GM13977 (cell line): ENCODE results near the gene GNAI2.

ENCODE experiments used
- DNase-seq: peaks from one replicate; pipeline ENCODE4 v3.0.0; 2012; ENCODE audit warnings: low spot score
- CTCF ChIP-seq: IDR thresholded peaks from 2 replicates; pipeline ENCODE4 v1.5.1; 2012; ENCODE audit warnings: mild to moderate bottlenecking, control low read depth; ENCODE audit not compliant: insufficient read depth; ENCODE audit errors: extremely low read depth, missing control alignments
- in situ Hi-C: fragments of 300-500 bp; cut with MboI; formaldehyde crosslinking; loops from one replicate; pipeline ENCODE4 v1.12.0; 2022; ENCODE audit warnings: low sequenced_read_pairs, low pct_unique_long_range_greater_than_20kb, mixed read lengths, inconsistent platforms; ENCODE audit not compliant: unreplicated experiment

GNAI2 gene

GRCh38 chr3:50229490-50229889, 6.5 kb upstream of the GNAI2 start:
- DNase-seq: no peak
- TF ChIP-seq CTCF: no peak
- in situ Hi-C loops: loop anchor here (10.0 kb wide), 1 partner anchor 45 kb away; the partner anchor contains the start of gene LSMEM2

DNA sequence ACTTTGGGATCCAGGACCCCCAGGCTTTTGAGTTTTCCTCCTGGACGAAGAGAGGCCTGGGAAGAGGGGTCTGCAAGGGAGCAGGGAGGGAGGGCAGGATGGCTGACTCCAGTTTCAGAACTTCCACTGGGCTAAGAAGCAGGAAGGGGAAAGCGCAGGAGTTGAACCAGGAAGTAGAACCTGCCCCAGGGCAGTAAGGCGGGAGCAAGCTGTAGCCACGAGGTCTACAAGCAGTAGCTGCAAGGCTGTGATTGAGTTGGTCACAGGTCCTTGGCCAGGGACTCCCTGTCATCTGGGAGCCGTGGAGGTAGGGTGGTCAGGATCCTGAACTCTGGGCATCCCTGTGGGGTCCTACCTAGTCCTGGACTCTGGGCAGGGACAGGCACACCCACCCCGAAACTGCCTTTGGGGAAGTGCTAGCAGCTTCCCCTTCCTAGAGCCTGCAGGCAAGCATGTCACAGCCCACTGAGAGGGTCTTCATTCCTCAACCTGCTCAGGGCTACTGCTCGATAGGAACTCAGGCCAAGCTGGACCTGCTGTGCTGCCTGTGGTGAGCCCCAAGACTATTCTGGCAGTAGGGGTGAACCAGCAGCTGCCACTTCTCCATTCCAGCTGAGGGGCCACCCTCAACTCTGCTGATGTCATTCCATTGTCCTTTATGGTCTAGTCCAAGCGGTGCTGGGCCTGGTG, 5.8 kb upstream of the GNAI2 start:
- in situ Hi-C loops: no loop called here
- no peak for TF ChIP-seq CTCF
- no peak for DNase-seq

- in situ Hi-C loops: no loop called here
These were observed 5.2 kb upstream of the GNAI2 start for GRCh38 chr3:50230794-50231125.

DNA sequence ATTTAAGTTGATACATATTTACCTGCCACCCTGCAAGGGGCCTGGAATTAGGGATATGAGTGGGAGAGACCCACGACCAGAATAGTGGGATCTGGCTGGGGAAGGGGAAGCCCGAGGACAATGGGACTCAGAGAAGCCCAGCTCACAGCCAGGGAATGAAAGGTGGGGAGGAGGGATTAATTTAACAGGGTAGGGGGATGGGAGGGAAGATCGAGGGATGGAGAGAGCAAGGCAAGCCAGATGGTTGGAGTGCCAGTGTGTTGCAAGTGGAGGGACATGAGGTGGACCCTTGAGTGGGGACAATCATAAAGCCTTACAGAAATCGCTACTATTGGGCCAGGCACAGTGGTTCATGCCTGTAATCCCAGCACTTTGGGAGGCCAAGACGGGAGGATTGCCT, 4.4 kb upstream of the GNAI2 start:
- no peak for DNase-seq
- in situ Hi-C loops: no loop called here
- TF ChIP-seq CTCF: no peak

More at GRCh38 chr3:50230794-50231125, 5.2 kb upstream of the GNAI2 start:
- no peak for DNase-seq
- TF ChIP-seq CTCF: no peak

GRCh38 chr3:50232303-50232702, 3.7 kb upstream of the GNAI2 start:
- TF ChIP-seq CTCF: no peak
- DNase-seq: no peak
- in situ Hi-C loops: no loop called here

GRCh38 chr3:50233176-50233575, 2.8 kb upstream of the GNAI2 start:
- in situ Hi-C loops: no loop called here
- TF ChIP-seq CTCF: no peak
- DNase-seq: no peak

GRCh38 chr3:50236484-50237132, 604 bp downstream of the GNAI2 start:
- in situ Hi-C loops: no loop called here
- no peak for TF ChIP-seq CTCF
- DNase-seq: no peak
